Stimulated activated CD4-positive, alpha-beta T cell treated with anti-CD3 and anti-CD28 coated beads, Interleukin-4, amount 100 ng/mL, for 48 hours (primary cell): ENCODE measurements around the gene PAEP.

Experiments used
- DNase-seq, 2 donors: peaks; one replicate each; pipeline ENCODE4 v3.0.0-alpha.2; 2020; ENCODE audit warnings: low read depth in 2 of 2

The PAEP gene

DNA sequence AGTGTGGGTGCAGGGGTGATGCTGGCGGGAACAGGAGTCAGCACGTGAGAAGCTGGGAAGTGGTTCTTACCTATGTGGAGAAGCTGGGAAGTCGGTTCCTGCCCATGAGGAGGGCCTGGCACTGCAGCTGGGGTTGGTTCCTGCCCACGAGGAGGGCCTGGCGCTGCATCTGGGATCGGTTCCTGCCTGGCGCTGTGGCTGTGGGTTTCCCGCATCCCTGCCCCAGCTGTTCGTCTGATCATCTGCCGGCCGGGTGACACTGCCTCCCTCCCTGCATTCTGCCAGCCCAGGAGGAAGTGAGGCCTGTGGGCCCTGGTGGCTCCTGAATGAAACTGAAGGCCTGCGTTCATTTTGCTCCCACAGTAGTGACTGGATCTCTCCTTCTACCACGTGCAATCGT, 10.5 kb upstream of the PAEP start:
- DNase-seq: no peak

DNA sequence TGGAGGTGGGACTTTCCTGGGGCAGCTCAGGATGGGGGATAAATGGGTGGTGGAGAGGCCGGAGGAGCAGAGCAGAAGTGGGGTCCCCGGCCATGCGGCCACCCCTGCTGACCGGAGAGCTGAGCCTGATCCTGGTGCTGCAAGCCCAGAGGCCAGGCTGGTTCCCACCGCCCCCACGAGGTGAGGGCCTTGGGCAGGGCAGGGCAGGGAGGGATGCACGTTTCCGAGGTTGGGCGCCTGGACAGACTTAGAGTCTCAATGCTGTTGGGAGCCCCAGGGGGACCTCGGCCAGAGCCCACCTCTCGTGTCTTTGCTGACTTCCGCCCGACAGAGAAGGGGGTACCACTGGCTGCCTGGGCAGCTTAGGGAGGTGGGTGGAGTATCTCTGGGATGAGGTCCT, 10.1 kb upstream of the PAEP start:
- no peak for DNase-seq

DNA sequence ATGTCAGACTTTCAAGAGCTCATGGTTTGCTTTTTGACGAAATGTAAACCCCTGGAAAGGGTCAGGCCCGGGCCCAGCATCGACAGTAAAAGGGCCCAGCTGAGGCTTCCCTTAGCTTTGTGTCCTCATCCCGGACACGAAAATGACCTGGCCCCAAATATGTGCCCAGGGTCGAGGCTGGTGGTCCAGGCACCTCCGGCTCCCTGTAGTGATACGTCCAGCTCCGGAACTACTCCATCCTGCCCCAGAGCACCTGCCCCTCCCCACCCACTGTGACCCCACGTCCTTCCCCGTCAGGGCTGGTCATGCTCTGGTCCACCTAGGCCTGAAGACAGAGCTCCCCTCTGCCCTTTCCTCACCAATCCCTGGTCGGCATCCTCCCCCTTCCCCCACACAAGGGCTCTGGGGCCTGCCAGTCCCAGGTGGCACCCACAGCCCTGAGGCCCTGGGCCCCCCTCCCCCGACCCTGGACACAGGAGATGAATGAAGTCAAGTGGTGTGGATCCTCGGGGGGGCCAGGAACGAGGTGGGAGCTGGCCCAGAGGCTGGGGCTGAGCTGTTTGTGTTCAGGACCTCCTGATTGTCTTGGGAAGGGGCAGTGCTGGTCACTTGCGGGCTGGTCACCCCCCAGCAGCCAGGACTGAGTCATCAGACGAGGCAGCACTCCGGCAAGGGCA, 9.4 kb upstream of the PAEP start:
- DNase-seq: no peak

DNA sequence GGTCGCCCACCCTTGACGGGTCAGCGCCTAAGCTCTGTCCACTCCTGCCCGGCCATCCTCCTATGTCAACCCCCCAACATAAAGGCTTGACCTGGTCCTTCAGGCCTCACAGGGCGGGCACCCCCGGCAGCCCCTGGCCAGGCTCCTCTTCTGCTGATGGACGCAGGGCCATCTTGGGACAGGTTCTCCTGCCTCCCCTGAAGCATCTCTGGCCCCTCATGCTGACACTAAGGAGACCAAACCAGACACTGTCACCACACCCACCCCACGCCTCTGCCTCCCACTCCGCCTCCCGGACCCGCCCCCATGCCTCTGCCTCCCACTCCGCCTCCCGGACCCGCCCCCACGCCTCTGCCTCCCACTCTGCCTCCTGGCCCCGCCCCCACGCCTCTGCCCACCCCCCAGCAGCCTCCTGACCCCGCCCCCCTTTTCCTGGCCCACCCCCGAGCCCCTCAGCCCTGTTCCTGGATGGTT, 8.8 kb upstream of the PAEP start:
- no peak for DNase-seq

DNA sequence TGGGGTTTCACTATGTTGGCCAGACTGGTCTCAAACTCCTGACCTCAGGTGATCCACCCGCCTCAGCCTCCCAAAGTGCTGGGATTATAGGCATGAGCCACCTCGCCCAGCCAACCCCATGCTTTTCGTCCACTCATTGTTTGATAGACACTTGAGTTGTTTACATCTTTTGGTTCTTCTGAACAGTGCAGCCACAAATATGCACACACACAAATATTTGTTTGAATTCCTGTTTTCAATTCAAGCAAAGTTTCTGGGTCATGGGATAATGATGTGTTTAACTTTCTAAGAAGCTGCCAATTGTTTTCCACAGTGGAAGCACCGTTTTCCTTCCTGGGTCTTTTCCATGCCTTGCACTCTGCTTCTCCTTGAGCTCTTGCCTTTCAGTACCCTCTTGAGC, 6.8 kb upstream of the PAEP start:
- DNase-seq: no peak

DNA sequence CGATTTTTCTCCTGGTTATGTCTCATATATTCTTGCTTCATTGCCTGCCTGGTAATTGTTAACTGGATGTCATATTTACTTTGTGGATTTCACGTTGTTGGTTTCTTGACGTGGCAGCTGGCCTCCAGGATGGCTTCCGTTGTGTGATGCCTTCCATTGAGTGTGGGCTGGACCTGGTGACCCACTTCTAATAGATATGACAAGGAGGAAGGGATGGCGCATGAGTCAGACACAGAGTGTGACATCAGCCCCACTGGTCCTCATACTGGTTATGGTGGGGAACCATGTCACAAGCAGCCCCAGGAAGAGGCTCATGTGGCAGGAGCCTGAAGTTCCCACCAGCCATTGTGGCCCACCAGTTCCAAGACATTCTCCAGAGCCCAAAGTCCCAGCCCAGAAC, 6.4 kb upstream of the PAEP start:
- DNase-seq: no peak

DNA sequence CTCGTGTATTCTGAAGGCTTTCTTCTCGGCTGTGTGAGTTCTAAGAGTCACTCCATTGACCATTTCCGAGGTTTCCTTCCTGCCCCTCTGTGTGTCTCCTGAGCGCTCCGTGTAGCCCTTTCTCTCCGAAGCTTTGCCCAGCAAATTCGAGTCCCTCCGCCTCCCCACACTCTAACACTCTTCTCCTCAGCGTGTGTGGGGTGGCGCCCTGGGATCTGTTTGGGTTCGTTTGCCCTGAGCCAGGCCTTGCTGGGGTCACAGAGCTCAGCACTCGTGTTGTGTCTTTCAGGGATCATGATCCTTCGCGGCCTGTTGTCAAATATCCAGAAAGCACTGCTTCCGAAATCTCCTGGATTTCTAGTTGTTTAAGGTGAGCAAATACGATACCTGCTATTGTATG, 5.6 kb upstream of the PAEP start:
- DNase-seq: no peak

DNA sequence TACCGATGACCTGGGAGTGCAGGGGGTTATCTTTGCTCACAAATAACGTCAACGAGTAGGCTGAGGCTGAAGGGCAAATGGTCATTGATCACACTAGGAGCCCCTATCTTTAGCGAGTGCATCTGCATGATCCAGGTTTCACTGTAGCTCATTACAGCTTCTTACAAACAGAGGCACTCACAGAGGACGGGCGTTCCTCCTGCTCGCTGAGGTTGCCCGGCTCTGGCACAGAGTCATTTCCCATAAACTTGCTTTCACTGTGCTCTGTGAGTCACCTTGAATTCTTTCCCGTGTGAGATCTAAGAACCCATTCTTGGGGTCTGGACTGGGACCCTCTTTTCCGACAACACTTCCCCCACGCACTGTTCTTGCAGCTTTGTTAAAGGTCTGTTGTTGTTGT, 1.9 kb upstream of the PAEP start:
- DNase-seq: no peak

DNA sequence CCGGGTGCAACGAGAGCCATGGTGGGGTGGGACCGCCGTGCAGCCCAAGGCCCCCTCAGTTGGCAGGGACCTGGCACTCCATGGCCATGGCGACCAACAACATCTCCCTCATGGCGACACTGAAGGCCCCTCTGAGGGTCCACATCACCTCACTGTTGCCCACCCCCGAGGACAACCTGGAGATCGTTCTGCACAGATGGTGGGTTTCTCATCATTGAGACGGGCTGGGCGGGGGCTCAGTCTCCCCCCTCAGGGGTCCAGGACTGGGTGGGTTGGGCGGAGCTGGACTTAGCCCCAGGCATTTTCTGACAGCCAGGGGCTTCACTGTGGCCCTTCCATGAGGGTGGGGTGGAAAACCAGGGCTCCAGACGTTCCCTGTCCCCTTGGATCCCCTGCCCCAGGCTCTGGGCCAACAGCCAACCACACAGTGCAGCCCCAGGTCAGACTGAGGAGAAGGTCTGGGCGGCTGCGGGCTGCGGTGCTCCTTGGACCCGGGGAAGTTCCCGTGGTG, 734 bp downstream of the PAEP start:
- DNase-seq: no peak

DNA sequence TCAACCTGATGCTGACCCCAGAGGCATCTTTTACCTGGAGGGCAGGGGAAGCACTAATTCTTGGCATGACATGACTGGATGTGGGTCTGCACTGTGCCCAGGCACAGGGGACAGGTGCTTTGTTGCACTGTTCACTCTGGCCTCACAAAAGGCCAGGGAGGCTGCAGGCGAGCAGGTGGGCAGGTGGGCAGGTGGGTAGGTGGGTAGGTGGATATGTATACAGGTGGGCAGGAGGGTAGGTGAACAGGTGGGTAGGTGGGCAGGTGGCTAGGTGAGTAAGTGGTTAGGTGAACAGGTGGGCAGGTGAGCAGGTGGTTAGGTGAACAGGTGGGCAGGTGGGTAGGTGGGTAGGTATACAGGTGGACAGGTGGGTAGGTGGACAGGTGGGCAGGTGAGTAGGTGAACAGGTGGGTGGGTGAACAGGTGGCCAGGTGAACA, 1.5 kb downstream of the PAEP start:
- DNase-seq: no peak

DNA sequence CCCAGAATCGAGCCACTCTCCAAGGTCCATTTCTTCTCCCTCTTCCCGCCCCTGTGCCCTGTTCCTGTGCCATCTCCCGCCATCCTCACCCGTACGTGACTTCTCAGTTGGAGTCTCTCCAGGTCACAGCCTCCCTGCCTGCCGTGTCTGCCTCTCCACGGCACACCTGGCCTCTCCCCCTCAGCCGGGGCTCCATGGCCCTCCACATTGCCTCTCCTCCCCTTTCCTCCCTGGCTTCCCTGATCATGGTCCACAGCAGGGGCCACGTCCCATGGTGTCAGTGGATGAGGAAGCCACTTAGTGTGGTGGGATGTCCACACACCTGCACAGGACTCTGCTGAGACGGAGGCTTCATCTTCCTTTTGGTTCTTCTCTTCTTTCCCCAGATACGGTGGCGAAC, 2.3 kb downstream of the PAEP start:
- DNase-seq: no peak

DNA sequence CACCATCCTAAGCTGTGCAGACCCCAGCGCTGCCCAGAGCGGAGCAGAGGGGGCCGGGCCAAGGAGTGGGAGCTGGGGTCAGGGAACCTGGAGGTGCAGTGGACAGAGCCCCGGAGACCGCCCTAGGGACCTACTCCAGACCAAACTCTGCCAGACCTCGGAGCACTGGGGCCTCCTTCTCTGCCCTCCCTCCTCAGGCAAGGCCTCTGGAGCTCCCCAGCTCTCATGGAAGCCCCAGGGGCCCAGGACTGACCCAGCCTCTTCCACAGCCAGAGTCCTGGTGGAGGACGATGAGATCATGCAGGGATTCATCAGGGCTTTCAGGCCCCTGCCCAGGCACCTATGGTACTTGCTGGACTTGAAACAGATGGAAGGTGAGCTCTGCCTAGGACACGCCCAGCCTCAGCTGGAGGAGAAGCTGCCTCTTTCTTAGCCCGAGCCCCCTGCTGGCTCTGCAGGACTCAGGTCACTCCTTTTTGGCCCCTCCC, 3.6 kb downstream of the PAEP start:
- no peak for DNase-seq

DNA sequence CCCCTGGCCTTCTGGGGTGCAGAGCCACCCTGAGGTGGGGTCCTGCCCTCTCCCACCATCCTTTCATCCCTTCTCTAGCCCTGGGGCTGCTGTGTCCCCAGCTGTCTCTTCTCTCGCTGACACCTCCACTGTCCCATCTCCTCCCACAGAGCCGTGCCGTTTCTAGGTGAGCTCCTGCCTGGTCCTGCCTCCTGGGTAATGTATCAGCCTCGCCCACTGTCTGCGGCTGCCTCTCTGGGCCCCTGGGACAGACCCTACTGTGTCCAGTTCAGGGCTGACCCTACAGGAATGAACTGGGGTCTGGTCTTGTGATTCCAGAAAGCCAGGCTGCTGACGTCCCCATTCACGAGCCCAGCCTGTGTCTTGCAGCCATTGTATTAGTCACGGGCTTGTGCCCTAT, 4.1 kb downstream of the PAEP start:
- DNase-seq: no peak

DNA sequence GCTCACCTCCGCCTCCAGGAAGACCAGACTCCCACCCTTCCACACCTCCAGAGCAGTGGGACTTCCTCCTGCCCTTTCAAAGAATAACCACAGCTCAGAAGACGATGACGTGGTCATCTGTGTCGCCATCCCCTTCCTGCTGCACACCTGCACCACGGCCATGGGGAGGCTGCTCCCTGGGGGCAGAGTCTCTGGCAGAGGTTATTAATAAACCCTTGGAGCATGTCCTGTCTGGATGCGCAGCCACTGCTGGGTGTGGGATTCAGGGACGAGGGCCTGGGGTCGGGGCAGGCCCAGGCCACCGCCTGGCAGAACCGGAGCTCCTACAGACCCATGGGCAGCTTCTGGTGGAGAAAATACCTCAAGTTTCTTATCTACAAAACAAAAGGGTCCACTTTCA, 5.0 kb downstream of the PAEP start:
- no peak for DNase-seq

DNA sequence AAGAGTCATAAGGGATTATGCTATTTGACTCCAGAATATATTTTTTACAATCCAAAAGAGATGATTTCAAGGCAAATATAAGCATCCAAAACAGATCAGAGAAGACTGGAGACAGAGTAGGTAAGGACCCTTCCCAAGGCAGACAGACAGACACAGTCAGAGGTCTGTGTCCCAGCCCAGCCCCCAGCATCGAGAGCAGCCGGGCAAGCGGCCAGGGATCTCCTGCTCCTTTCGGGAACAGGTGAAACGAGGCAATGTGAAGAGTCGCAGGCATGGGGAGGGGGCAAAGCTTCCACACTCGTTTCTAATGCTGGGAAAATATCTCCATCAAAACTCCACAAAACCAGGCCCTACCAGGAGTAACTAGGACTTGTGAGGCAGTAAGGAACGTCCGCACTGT, 5.8 kb downstream of the PAEP start:
- DNase-seq: no peak

DNA sequence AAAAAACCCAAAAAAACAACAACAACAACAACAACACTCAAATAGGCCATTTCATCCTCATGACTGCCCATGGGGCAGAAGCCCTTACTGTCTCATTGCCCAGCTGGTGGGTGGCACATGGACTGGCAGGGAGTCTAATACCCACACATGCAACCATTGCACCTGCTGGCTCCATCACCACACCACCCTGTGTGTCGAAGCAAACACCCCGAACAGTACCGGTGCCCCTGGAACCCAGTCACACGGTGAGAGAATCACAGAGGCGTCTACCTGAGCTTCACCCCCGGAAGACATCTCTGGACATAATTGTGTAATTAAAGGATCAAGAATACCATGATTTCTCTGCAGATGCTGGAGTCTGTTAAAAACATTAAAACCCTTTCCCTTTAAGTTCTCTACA, 6.5 kb downstream of the PAEP start:
- DNase-seq: no peak

DNA sequence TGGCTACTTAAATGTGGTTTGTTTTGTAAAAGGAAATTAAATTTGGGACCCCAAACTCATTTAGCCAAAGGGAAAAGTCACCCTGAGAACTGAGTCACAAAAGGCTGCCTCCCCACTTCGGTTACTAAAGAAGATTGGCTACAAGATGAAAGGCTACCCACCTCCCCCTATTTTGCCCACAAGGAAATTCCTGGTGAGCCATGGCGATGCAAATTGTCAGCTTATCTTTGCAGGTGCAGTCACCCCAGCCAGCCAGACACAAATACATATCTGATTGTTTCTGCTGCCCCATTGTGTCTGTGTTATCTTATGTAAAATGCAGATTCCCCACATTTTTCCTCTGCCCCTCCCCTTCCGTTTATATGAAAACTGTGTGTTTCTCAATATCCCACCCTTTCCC, 8.9 kb downstream of the PAEP start:
- no peak for DNase-seq

DNA sequence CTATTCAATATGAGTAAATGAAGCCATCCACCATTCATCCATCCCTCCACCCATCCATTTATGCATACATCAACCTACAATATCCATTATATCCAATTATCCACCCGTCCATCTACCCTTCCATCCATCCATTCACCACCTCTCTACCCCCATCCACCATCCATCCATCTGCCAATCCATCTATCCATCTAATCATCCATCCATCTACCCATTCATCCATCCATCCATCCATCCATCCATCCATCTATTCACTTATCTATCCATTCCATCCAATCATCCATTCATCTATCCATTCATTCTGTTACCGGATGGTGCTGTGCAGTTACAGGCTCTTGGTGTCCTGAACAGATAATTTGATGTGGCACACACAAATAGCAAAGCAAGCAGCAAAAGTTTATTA, 10.7 kb downstream of the PAEP start:
- no peak for DNase-seq

DNA sequence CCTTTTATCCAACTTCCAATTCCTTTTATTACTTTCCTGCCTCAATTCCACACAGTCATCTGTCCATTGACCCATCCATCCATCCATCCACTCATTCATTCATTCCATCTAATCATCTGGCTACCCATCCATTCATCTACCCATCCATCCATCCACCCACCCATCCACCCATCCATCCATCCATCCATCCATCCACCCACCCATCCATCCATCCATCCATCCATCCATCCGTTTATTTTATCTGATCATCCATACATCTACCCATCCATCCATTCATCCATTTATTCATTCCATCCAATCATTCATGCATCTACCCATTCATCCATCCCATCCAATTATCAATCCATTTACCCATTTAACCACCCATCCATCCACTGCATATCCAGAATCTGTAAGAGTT, 11.6 kb downstream of the PAEP start:
- no peak for DNase-seq

DNA sequence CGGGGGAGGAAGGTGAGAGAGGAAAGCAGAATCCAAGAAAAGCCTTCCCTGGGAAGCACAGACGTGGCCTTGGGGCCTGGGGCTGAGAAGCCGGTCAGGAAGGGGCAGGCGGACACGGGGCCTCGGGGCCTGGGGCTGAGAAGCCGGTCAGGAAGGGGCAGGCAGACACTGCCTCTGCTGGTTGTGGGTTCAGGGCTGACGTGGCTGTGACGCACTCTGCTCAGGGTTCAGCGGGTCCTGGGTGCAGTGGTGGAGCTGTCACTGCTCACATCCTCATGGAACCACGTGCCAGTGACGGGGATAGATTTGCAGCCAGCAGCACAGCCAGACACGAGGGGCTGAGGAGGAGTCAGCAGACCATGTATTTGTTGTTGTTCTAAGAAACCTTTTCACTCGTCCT, 12.8 kb downstream of the PAEP start:
- no peak for DNase-seq

DNA sequence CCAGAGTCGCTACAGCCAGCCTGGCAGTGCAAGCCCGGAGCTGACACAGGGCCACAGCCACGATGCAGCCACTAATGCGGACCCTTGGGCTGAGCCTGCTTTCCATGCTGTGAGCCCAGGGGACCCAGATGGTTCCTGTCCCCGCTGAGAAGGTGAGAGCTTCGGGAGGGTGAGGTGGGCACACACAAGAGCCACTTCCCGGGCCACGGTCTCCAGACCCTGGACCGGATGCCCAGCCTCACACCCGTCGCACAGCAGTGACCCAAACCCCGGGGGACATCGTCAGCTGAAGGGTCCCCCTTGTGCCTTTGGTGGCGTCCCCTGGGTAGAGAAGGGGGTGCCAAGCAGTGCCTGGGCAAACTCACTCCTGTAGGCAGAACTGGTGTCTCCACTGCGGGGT, 13.4 kb downstream of the PAEP start:
- DNase-seq: no peak

DNA sequence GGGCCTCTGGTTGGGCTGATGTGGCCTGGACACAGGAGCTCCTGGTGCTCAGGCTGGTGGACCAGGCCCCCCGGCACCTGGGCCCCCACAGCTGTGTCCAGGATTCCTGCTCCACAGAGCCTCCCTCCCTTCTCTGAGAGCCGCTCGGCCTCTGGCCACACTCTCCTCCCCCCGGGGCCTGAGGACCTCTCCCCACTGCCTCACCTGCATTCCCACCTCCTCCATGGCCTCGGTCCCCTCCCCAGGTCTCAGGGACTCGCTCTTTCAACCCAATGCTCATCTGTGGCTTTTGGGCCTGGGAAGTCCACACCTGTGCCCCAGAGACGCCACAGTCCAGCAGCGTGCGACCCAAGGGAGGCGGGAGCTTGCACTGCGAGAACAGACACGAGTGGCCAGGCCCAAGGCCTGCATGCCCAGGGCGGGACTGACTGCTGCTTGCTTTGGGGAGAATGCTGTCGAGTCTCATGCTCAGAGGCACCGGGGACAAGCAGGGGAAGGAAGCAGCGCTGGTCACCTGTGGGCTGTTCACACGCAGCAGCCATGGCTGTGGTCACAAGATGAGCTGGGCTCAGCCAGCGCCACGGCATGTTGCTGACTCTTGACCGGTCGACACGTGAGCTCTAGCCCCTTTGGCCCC, 14.6 kb downstream of the PAEP start:
- DNase-seq: no peak

DNA sequence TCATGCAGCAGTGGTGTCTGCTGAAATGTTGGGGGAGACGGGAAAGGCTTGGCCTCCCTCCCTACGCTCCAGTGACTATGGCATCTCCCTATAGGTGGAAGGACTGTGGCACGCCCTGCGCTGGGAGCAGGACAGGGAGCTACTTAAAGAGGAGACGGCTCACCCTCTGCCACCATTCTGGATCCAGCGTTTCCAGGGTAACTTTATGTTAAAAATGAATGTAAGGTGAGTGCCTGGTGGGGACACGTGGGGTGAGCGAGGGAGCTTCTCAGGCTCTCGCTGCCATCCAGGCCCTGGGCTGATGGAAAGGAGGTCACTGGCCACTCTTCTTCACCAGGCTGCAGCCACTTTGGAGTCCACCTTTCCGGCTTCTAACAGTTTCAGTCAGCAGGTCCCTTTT, 15.7 kb downstream of the PAEP start:
- no peak for DNase-seq

DNA sequence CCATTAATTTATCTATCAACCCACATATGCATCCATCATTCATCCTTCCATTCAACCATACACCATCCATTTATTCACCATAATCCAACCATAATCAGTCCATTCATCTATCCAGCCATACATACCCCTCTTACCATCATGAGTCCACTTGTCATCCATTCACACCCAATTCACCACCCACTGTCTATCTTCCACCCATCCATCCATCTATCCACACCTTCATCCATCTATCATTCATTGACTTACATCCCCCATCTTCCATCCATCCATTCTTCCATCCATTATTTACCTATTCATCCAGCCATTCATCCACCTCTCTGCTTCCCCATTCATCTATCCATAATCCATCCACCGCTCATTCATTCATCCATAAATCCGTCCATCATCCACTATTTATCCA, 17.8 kb downstream of the PAEP start:
- DNase-seq: no peak
